B cell (primary cell): Measurements from ENCODE around the gene FMO3. TPM values are rescaled to one million over a fixed set of nuclear protein-coding genes. Genes with fewer than 3 reads are reported as not detected.

Experiments used
- ATAC-seq: fragments of 200-7000 bp; cut with Tn5 transposase; one replicate; pipeline ENCODE4 v1.10.0; 2021; ENCODE audit warnings: low read depth, mild to moderate bottlenecking, moderate number of reproducible peaks, moderate library complexity
- CTCF ChIA-PET: fragments of 350-600 bp; sonication (Branson Sonifier 250); formaldehyde crosslinking; loops from one replicate; lab custom pipeline; 2021; ENCODE audit warnings: antibody characterized with exemption, inconsistent platforms; lab: Charles Lee
- POLR2A ChIA-PET: fragments of 350-600 bp; sonication (Branson Sonifier 250); formaldehyde crosslinking; loops from one replicate; lab custom pipeline; 2021; ENCODE audit warnings: antibody characterized with exemption; lab: Charles Lee
- DNase-seq: peaks from one replicate; pipeline ENCODE4 v3.0.0; 2013
- H2AFZ ChIP-seq: 2 replicates; pipeline ENCODE4 v1.6.1; 2012; ENCODE audit warnings: mild to moderate bottlenecking, low read depth, low read length; ENCODE audit not compliant: insufficient read depth, poor library complexity, severe bottlenecking
- H3K27ac ChIP-seq, 2 donors: 1 replicate in 1 of 2; 2 replicates in 1 of 2; pipeline ENCODE4 v1.5.1; 2012 to 2013; ENCODE audit warnings: low read length in 2 of 2, mild to moderate bottlenecking in 2 of 2, moderate library complexity in 1 of 2
- H3K27me3 ChIP-seq, 4 experiments: fragments of 200-600 bp in 1 of 4; sonication (generic) in 1 of 4; replicated peaks in 1 of 4; 1 replicate in 2 of 4; 2 replicates in 2 of 4; pipeline versions ENCODE4 v1.6.1 to v1.7.0; 2013 to 2016; ENCODE audit warnings: low read length in 3 of 4, mild to moderate bottlenecking in 2 of 4, mixed read lengths in 1 of 4, moderate library complexity in 1 of 4; ENCODE audit not compliant: insufficient read depth in 4 of 4, control insufficient read depth in 3 of 4; ENCODE audit errors: control extremely low read depth in 1 of 4
- H3K36me3 ChIP-seq, 2 experiments: replicated peaks in 1 of 2; 1 replicate in 1 of 2; 2 replicates in 1 of 2; pipeline versions ENCODE4 v1.6.1 to v1.7.1; 2013; ENCODE audit warnings: low read length in 1 of 2; ENCODE audit not compliant: insufficient read depth in 2 of 2, control insufficient read depth in 1 of 2; ENCODE audit errors: control extremely low read depth in 1 of 2, extremely low read depth in 1 of 2
- H3K4me1 ChIP-seq, 2 donors: fragments of 200-600 bp in 1 of 2; sonication (generic) in 1 of 2; 1 replicate in 1 of 2; 2 replicates in 1 of 2; pipeline versions ENCODE4 v1.5.1 to v1.6.1; 2013 to 2017; ENCODE audit warnings: low read length in 2 of 2; ENCODE audit not compliant: control insufficient read depth in 2 of 2, insufficient read depth in 2 of 2
- H3K4me2 ChIP-seq: replicated peaks from 2 replicates; pipeline ENCODE3; 2012; ENCODE audit warnings: mild to moderate bottlenecking, low read depth, low read length; ENCODE audit not compliant: poor library complexity, severe bottlenecking
- H3K4me3 ChIP-seq, 5 experiments: fragments of 200-600 bp in 1 of 5; sonication (generic) in 1 of 5; 1 replicate in 3 of 5; 2 replicates in 2 of 5; pipeline versions ENCODE4 v1.5.1 to v1.7.0; 2011 to 2016; ENCODE audit warnings: low read length in 4 of 5, mild to moderate bottlenecking in 4 of 5, low read depth in 2 of 5, control low read depth in 1 of 5, moderate library complexity in 1 of 5; ENCODE audit not compliant: insufficient read depth in 1 of 5; ENCODE audit errors: control extremely low read depth in 1 of 5, extremely low read depth in 1 of 5
- H3K79me2 ChIP-seq: fragments of 200-600 bp; sonication (generic); one replicate; pipeline ENCODE4 v1.6.0; 2016; ENCODE audit warnings: low read length; ENCODE audit not compliant: control insufficient read depth, insufficient read depth
- H3K9ac ChIP-seq: fragments of 200-600 bp; sonication (generic); 2 replicates; pipeline ENCODE4 v1.6.1; 2017; ENCODE audit warnings: mild to moderate bottlenecking, low read length, moderate library complexity
- H3K9me3 ChIP-seq, 3 donors: one replicate each; pipeline versions ENCODE4 v1.6.1 to v1.7.1; 2013; ENCODE audit warnings: low read length in 2 of 3; ENCODE audit not compliant: control insufficient read depth in 2 of 3, insufficient read depth in 1 of 3; ENCODE audit errors: control extremely low read depth in 1 of 3
- H4K20me1 ChIP-seq: 2 replicates; pipeline ENCODE4 v1.6.0; 2012; ENCODE audit warnings: mild to moderate bottlenecking, low read length; ENCODE audit not compliant: insufficient read depth, control insufficient read depth, poor library complexity, severe bottlenecking
- H3K27ac Mint-ChIP-seq: one replicate; pipeline ENCODE4 v1.8.0; 2021; ENCODE audit warnings: mixed read lengths
- H3K27me3 Mint-ChIP-seq: one replicate; pipeline ENCODE4 v1.8.0; 2021; ENCODE audit warnings: mixed read lengths
- H3K4me1 Mint-ChIP-seq: one replicate; pipeline ENCODE4 v1.8.0; 2021; ENCODE audit warnings: mixed read lengths
- H3K4me3 Mint-ChIP-seq: one replicate; pipeline ENCODE4 v1.8.0; 2021; ENCODE audit warnings: mixed read lengths
- H3K9me3 Mint-ChIP-seq: one replicate; pipeline ENCODE4 v1.8.0; 2022; ENCODE audit warnings: mixed read lengths; ENCODE audit not compliant: insufficient read depth
- EZH2 ChIP-seq: IDR thresholded peaks from 2 replicates; pipeline ENCODE4 v1.6.1; 2012; ENCODE audit warnings: borderline replicate concordance, low read depth, mild to moderate bottlenecking, moderate library complexity, low read length; ENCODE audit not compliant: insufficient read depth, poor library complexity, severe bottlenecking
- WGBS: methylation state at CpG from one replicate; pipeline ENCODE4 v1.1.5; 2013; ENCODE audit warnings: missing lambda C conversion rate; ENCODE audit not compliant: insufficient coverage; 5-methylcytosine and 5-hydroxymethylcytosine counted together
- intact Hi-C: fragments of 100-400 bp; cut with micrococcal nuclease; formaldehyde crosslinking; loops from one replicate; pipeline ENCODE4 v1.10.0; 2022
- polyA plus RNA-seq: library from polyadenylated mRNA; depleted of rRNA; stranded (reverse); fragments of >200 nt; gene quantifications from 2 replicates; pipeline ENCODE4 v1.2.3, GENCODE V29; 2012
- total RNA-seq, 2 donors: library from RNA; stranded (reverse); fragments of 120-200 nt in 1 of 2; gene quantifications; 1 replicate in 1 of 2; 2 replicates in 1 of 2; pipeline versions ENCODE4 v1.2.3 to v1.2.4, GENCODE V29; 2013 to 2022
- TF ChIP-seq, protein P1 (sequence below): fragments of 200-600 bp; IDR thresholded peaks from one replicate; pipeline ENCODE4 v1.8.0; 2022; ENCODE audit warnings: antibody characterized with exemption, mild to moderate bottlenecking

The FMO3 gene
- total and polyA plus RNA-seq, 2 donors (not counting 1 experiment from before 2014, with no cell fraction given), result not detected

DNA sequence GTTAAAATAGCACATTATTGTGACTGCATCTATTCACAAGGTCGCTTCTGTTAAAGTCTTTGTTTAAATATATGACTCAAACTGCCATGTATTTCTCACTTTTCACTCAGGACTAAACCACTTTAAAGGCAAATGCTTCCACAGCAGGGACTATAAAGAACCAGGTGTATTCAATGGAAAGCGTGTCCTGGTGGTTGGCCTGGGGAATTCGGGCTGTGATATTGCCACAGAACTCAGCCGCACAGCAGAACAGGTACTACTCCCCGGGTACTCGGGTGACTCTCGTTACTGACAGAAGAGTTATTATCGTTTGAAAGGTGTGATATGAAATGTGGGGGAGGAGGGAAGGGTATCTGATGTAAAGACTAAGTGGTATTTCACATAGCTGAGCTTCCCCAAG lies 17.3 kb downstream of the FMO3 start:
- Mint-ChIP-seq H3K9me3 (no peaks in the 10 kb centered on the region), H3K4me3 (no peak overlapping the region), H3K27me3 (peaks cover 4% of the 10 kb centered on the region), H3K27ac (no peak overlapping the region), H3K4me1 (no peaks in the 10 kb centered on the region)
- H3K9me3 ChIP-seq, result no peaks in the 10 kb centered on the region
- no peak overlapping the region for H3K4me3 ChIP-seq
- ATAC-seq (no peak), DNase-seq (no peak)
- no peaks in the 10 kb centered on the region for H3K79me2 ChIP-seq
- no peak overlapping the region for H3K4me2 ChIP-seq
- no peaks in the 10 kb centered on the region for H3K27me3 ChIP-seq
- no peak overlapping the region for H3K27ac ChIP-seq
- no peak overlapping the region for H2AFZ ChIP-seq
- intact Hi-C loops, result no loop called here
- no peak for TF ChIP-seq EZH2
- 87% methylated on average over 7 of the region's 8 CpGs for WGBS
- no peaks in the 10 kb centered on the region for H3K36me3 ChIP-seq
- H4K20me1 ChIP-seq, result no peaks in the 10 kb centered on the region
- H3K9ac ChIP-seq, result no peak overlapping the region
- ChIA-PET POLR2A (no interaction called here), CTCF (no interaction called here)
- H3K4me1 ChIP-seq, result no peaks in the 10 kb centered on the region

DNA sequence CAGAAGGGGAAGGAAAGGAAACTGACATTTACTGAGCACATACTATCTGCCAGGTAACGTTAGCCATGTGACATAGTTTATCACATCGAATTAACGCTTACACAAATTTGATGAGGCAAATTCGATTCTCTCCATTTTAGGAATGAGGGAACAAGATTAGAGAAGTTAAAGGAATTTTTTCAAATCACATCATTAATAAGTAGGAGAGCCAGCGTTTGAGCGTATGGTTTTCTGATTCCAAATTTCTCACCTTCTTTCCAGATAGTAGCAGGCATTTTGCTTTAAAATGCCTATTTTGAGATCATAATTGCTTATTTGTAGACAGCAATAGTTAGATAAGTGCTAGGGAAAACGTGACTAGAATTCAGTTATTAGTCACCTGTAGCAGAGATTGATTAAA lies 19.3 kb downstream of the FMO3 start:
- TF ChIP-seq, protein P1, sequence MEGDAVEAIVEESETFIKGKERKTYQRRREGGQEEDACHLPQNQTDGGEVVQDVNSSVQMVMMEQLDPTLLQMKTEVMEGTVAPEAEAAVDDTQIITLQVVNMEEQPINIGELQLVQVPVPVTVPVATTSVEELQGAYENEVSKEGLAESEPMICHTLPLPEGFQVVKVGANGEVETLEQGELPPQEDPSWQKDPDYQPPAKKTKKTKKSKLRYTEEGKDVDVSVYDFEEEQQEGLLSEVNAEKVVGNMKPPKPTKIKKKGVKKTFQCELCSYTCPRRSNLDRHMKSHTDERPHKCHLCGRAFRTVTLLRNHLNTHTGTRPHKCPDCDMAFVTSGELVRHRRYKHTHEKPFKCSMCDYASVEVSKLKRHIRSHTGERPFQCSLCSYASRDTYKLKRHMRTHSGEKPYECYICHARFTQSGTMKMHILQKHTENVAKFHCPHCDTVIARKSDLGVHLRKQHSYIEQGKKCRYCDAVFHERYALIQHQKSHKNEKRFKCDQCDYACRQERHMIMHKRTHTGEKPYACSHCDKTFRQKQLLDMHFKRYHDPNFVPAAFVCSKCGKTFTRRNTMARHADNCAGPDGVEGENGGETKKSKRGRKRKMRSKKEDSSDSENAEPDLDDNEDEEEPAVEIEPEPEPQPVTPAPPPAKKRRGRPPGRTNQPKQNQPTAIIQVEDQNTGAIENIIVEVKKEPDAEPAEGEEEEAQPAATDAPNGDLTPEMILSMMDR, result no peak
- no peak for TF ChIP-seq EZH2
- no peaks in the 10 kb centered on the region for H3K9me3 Mint-ChIP-seq
- Histone ChIP-seq H3K9ac (no peak overlapping the region), H3K79me2 (no peaks in the 10 kb centered on the region), H3K9me3 (no peaks in the 10 kb centered on the region), H3K4me2 (no peak overlapping the region), H3K27ac (no peak overlapping the region), H2AFZ (no peak overlapping the region), H3K27me3 (no peaks in the 10 kb centered on the region), H3K4me3 (no peak overlapping the region), H3K36me3 (no peaks in the 10 kb centered on the region), H3K4me1 (no peaks in the 10 kb centered on the region), H4K20me1 (no peaks in the 10 kb centered on the region)
- H3K4me3 Mint-ChIP-seq, result no peak overlapping the region
- DNase-seq (no peak), ATAC-seq (no peak)
- no peaks in the 10 kb centered on the region for H3K4me1 Mint-ChIP-seq
- 56% methylated on average over 1 of the region's 7 CpGs for WGBS
- H3K27ac Mint-ChIP-seq, result no peak overlapping the region
- CTCF ChIA-PET, result no interaction called here
- intact Hi-C loops, result no loop called here
- H3K27me3 Mint-ChIP-seq, result peaks cover 6% of the 10 kb centered on the region
- POLR2A ChIA-PET, result no interaction called here
